ENCODE measurements around the gene WNK1. TPM values are rescaled to one million over a fixed set of nuclear protein-coding genes. Genes with fewer than 3 reads are reported as not detected.

WNK1 gene
- total and polyA plus RNA-seq, 2 of the 8 experiments (the other 6 are each of a cell fraction or from before 2014, with no cell fraction given) = 88.2 to 157 TPM

- ChIA-PET POLR2A (ENCODE audit: partially characterized antibody) (no interaction called here), CTCF (ENCODE audit: partially characterized antibody) (interaction anchor here (0.7 kb wide), 1 partner anchor 128 kb away, joined by 3 read pairs; no protein-coding TSS in a partner anchor)
- Histone ChIP-seq H3K4ac (replicated peaks; ENCODE audit: insufficient read length, low read depth, low read length) (no peak overlapping the region), H2BK12ac (ENCODE audit: low read depth, low read length) (no peak overlapping the region), H4K5ac (ENCODE audit: insufficient read length, low read depth, low read length) (no peak overlapping the region), H3K4me3 (ENCODE audit: extremely low read depth in 1 of 4, insufficient read depth in 2 of 4, low read depth in 3 of 4, low read length in 4 of 4) (no peak overlapping the region), H4K20me1 (replicated peaks in 1 of 2; ENCODE audit: control insufficient read depth in 1 of 2, insufficient read depth in 2 of 2, low read length in 2 of 2) (peaks cover 0 to 2% of the 10 kb centered on the region in 2 experiments), H3K23me2 (ENCODE audit: low read depth, low read length) (no peaks in the 10 kb centered on the region; the same call in 1 of the 2 replicates), H3K36me3 (ENCODE audit: control insufficient read depth in 2 of 4, insufficient read depth in 4 of 4, low read length in 3 of 4) (peaks cover 23 to 61% (median 49%) of the 10 kb centered on the region in 4 experiments), H3K23ac (ENCODE audit: insufficient read length) (no peak overlapping the region), H2BK5ac (ENCODE audit: low read depth, low read length) (no peak overlapping the region), H3K27me3 (replicated peaks in 1 of 4; ENCODE audit: control insufficient read depth in 3 of 4, extremely low read depth in 1 of 4, insufficient read depth in 3 of 4, low read length in 3 of 4) (no peaks in the 10 kb centered on the region), H3K79me1 (ENCODE audit: low read depth, low read length) (peaks cover 2% of the 10 kb centered on the region; the same call in 1 of the 2 replicates), H3K9me3 (ENCODE audit: insufficient read depth in 2 of 2, low read depth in 1 of 2, low read length in 1 of 2) (no peaks in the 10 kb centered on the region), H2BK15ac (ENCODE audit: low read length) (no peak overlapping the region), H2BK20ac (ENCODE audit: low read length) (no peak overlapping the region), H4K91ac (replicated peaks; ENCODE audit: insufficient read length, low read length) (no peak overlapping the region), H3K56ac (replicated peaks; ENCODE audit: insufficient read length, low read depth, low read length) (no peak overlapping the region), H3K27ac (ENCODE audit: low read depth, low read length) (no peak overlapping the region), H2AFZ (ENCODE audit: low read length) (no peak overlapping the region), H3K79me2 (ENCODE audit: control insufficient read depth in 1 of 2, insufficient read depth in 2 of 2, low read length in 2 of 2) (no peaks in the 10 kb centered on the region), H2AK5ac (ENCODE audit: low read depth, low read length) (no peak overlapping the region), H3K9ac (replicated peaks in 1 of 4; ENCODE audit: extremely low read depth in 1 of 4, low read depth in 3 of 4, low read length in 3 of 4) (no peak overlapping the region), H3K14ac (ENCODE audit: insufficient read length) (no peak overlapping the region), H2BK120ac (replicated peaks; ENCODE audit: low read depth, low read length) (no peak overlapping the region), H4K8ac (ENCODE audit: extremely low read depth, insufficient read depth, low read length) (peak overlapping the region; percentile 57; the same call in 1 of the 2 replicates), H3K18ac (ENCODE audit: extremely low read depth, low read length) (no peak overlapping the region), H3K4me2 (ENCODE audit: insufficient read depth in 1 of 2, low read depth in 2 of 2, low read length in 2 of 2) (no peak overlapping the region), H3K4me1 (replicated peaks in 1 of 4; ENCODE audit: control insufficient read depth in 3 of 4, insufficient read depth in 4 of 4, low read length in 3 of 4) (no peaks in the 10 kb centered on the region)
- FAIRE-seq = no peak
- WGBS, 2 experiments (ENCODE audit: extremely low coverage in 1 of 2, insufficient coverage in 1 of 2, insufficient read length in 1 of 2, insufficient replicate concordance in 2 of 2, low coverage in 1 of 2, low lambda C conversion rate in 2 of 2, missing lambda C conversion rate in 1 of 2) = 94% methylated on average over 5 of the region's 5 CpGs; no CpG with 5 or more reads in 1 of the 2 experiments
- no peak for DNase-seq (ENCODE audit: low read depth in 1 of 2, low spot score in 2 of 2)
- no peak for TF ChIP-seq SP4 (IDR thresholded peaks at IDR 0.05; ENCODE audit: low read length)
- no peak for TF ChIP-seq CBX5 (IDR thresholded peaks at IDR 0.05; ENCODE audit: low read depth, low read length)
- TF ChIP-seq SIX5 (IDR thresholded peaks at IDR 0.05; ENCODE audit: low read depth, low read length) = no peak
- no peak for TF ChIP-seq RBBP5 (IDR thresholded peaks at IDR 0.05; ENCODE audit: borderline replicate concordance, low read depth, low read length)
- no peak for TF ChIP-seq SRF (IDR thresholded peaks at IDR 0.05; ENCODE audit: low read depth, low read length)
- no peak for TF ChIP-seq NRF1 (IDR thresholded peaks at IDR 0.05; ENCODE audit: low read depth, low read length)
- no peak for TF ChIP-seq KDM4A (IDR thresholded peaks at IDR 0.05; ENCODE audit: low read depth, low read length, severe bottlenecking)
- TF ChIP-seq TAF1 (IDR thresholded peaks at IDR 0.05; ENCODE audit: low read depth, low read length) = no peak
- no peak for TF ChIP-seq MAFK (IDR thresholded peaks at IDR 0.05; ENCODE audit: low read depth, low read length)
- TF ChIP-seq MAX (IDR thresholded peaks at IDR 0.05) = no peak
Measured at GRCh38 chr12:879641-880040, 127.3 kb downstream of the WNK1 start.

Data from H1 (cell line).